Measurements from ENCODE around the gene EML1. TPM values are rescaled to one million over a fixed set of nuclear protein-coding genes. Genes with fewer than 3 reads are reported as not detected.

Gene EML1
- total RNA-seq, 4 donors from 2014 or later = 12.5 to 19.1 (median 16.6) TPM

DNA sequence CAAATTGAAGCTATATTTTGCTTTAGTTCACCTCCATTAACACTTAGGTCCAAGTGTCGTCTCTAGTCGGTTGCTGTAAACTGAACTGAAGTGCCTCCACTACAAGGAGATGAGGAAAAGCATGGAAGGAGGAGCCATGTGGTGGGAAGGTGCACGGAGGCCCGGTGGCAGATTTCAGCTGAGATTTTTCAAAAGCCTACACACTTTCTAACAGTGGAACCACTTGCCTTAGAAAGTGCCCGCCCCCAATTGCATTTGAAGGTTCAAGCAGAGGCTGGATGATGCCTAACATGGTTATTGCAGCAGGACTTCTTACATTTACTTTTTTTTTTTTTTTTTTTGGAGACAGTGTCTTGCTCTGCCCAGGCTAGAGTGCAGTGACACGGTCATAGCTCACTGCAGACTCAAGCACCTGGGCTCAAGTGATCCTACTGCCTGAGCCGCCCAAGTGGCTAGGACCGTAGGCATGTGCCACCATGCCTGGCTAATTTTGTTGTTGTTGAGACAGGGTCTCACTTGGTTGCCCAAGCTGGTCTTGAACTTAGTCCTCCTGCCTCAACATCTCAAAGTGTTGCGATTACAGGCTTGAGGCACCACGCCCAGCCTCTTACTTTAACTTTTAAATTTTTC lies 27.6 kb downstream of the EML1 start:
- no peak overlapping the region for H3K4me3 ChIP-seq
- no peak for ATAC-seq
- H3K27ac ChIP-seq = no peak overlapping the region
- intact Hi-C loops (cut with DNase I; ENCODE audit: low total_unique reads) = no loop called here
- no peak for DNase-seq
- no peaks in the 10 kb centered on the region for H3K9me3 ChIP-seq
- no peaks in the 10 kb centered on the region for H3K27me3 ChIP-seq
- H3K4me1 ChIP-seq = peaks cover 5 to 14% of the 10 kb centered on the region in 2 donors
- TF ChIP-seq POLR2A (IDR thresholded peaks at IDR 0.05) = no peak
- TF ChIP-seq, protein P1, sequence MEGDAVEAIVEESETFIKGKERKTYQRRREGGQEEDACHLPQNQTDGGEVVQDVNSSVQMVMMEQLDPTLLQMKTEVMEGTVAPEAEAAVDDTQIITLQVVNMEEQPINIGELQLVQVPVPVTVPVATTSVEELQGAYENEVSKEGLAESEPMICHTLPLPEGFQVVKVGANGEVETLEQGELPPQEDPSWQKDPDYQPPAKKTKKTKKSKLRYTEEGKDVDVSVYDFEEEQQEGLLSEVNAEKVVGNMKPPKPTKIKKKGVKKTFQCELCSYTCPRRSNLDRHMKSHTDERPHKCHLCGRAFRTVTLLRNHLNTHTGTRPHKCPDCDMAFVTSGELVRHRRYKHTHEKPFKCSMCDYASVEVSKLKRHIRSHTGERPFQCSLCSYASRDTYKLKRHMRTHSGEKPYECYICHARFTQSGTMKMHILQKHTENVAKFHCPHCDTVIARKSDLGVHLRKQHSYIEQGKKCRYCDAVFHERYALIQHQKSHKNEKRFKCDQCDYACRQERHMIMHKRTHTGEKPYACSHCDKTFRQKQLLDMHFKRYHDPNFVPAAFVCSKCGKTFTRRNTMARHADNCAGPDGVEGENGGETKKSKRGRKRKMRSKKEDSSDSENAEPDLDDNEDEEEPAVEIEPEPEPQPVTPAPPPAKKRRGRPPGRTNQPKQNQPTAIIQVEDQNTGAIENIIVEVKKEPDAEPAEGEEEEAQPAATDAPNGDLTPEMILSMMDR (IDR thresholded peaks at IDR 0.05 in 4 of 5, conservative IDR thresholded peaks at IDR 0.05 in 1 of 5) = no peak
- H3K36me3 ChIP-seq = no peaks in the 10 kb centered on the region
- in situ Hi-C loops (cut with MboI; ENCODE audit: low sequenced_read_pairs in 4 of 4) = no loop called here

DNA sequence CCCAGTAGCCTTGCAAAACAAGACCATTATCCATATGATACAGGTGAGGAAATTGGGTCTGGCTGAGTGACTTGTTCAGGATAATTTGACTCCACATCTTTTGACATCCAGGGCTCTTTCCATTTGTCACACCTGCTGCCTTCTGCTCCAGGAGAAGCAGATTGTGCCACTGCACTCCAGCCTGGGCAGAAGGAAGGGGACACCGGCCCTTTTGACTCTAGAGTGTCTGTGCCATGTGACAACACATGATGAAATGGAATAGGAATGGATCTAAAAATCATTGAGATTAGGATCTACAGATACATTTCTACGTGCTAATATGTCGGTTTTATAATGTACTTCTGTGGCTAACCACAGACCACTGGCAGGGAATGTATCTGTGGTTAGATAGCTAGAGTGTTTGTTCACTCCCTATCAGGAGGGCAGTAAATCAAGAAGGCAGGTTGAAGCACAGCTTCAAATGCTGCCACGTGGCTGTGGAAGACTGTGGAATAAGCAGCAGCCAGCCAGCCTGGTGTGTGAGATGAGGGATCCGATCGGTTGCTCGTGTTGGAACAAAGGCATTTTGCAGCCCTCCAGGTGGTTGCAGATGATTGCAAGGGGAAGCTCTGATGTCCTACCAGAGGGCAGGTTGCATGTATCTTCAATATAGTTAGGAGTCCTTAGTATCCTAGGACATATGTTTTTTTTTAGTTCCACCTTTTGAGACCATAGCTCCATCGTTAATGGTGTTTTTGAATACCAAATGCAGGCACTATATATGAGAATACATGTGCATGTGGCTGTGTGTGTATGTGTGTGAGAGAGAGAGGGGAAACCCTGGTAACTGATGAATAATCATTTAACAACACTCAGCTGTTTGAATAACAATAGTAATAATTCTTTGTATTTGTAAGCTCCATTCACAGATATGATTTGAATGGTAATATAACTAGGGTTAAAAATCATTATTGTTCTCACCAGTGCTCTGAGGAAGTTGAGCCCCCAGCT lies 28.6 kb downstream of the EML1 start:
- Histone ChIP-seq H3K27ac (no peak overlapping the region), H3K4me3 (no peak overlapping the region), H3K27me3 (no peaks in the 10 kb centered on the region), H3K4me1 (peaks cover 5 to 14% of the 10 kb centered on the region in 2 donors), H3K9me3 (no peaks in the 10 kb centered on the region), H3K36me3 (no peaks in the 10 kb centered on the region)
- TF ChIP-seq POLR2A (IDR thresholded peaks at IDR 0.05) = no peak
- TF ChIP-seq, protein P1 (IDR thresholded peaks at IDR 0.05 in 4 of 5, conservative IDR thresholded peaks at IDR 0.05 in 1 of 5) = no peak
- intact Hi-C loops (cut with DNase I; ENCODE audit: low total_unique reads) (no loop called here), in situ Hi-C loops (cut with MboI; ENCODE audit: low sequenced_read_pairs in 4 of 4) (no loop called here)
- ATAC-seq (peak; percentile 24 to 45), DNase-seq (no peak)

DNA sequence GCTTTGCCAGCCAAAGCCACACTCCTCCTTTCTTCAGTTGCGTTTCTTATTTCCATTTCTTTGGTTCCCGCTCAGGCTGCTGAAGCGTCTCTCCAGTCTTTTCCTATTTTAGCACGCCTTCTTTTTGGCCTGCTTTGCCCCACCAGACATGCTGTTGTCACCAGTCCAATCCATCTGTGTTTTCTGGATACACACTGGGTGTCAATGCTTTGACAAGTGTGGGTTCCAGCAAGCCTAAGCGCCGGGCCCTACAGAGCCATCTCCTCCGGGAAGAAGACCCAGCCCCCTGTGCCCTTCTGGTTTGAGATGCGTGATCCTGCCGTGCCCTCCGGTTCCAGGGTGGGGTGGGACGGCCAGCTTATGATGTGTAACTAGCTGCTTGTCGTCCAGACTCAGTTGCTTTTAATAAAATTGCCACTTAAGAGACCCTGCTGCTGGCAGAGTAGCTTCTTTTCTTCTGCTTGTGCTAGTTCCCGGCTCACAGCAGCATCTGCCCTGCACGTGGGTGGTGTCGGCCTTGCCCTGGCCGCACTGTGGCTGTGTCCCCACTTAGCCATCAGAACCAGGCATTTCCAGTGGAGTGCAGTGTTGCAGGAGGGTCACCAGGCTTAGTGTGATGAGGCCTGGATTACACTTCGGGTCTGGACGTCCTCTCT lies 29.7 kb downstream of the EML1 start:
- TF ChIP-seq POLR2A (IDR thresholded peaks at IDR 0.05) = no peak
- TF ChIP-seq, protein P1 (IDR thresholded peaks at IDR 0.05 in 4 of 5, conservative IDR thresholded peaks at IDR 0.05 in 1 of 5) = no peak
- no peaks in the 10 kb centered on the region for H3K27me3 ChIP-seq
- intact Hi-C loops (cut with DNase I; ENCODE audit: low total_unique reads) = no loop called here
- peaks cover 5 to 14% of the 10 kb centered on the region in 2 donors for H3K4me1 ChIP-seq
- H3K36me3 ChIP-seq = no peaks in the 10 kb centered on the region
- DNase-seq (no peak), ATAC-seq (no peak)
- no peak overlapping the region for H3K27ac ChIP-seq
- in situ Hi-C loops (cut with MboI; ENCODE audit: low sequenced_read_pairs in 4 of 4) = no loop called here
- H3K9me3 ChIP-seq = no peaks in the 10 kb centered on the region
- H3K4me3 ChIP-seq = no peak overlapping the region

DNA sequence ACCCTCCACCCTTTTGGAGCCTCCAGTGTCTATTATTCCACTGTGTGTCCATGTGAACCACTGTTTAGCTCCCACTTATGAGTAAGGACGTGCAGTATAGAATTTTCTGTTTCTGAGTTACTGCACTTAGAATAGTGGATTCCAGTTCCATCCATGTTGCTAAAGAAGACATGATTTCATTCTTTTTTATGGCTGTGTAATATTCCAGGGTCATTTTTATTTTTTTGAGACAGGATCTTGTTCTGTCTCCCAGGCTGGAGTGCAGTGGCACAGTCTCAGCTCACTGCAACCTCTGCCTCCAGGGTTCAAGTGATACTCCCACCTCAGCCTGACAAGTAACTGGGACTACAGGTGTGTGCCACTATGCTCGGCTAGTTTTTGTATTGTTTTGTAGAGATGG lies 31.6 kb downstream of the EML1 start:
- Histone ChIP-seq H3K27me3 (no peaks in the 10 kb centered on the region), H3K27ac (no peak overlapping the region), H3K4me3 (no peak overlapping the region), H3K36me3 (no peaks in the 10 kb centered on the region), H3K9me3 (no peaks in the 10 kb centered on the region), H3K4me1 (peaks cover 5 to 14% of the 10 kb centered on the region in 2 donors)
- TF ChIP-seq POLR2A (IDR thresholded peaks at IDR 0.05) = no peak
- TF ChIP-seq, protein P1 (IDR thresholded peaks at IDR 0.05 in 4 of 5, conservative IDR thresholded peaks at IDR 0.05 in 1 of 5) = no peak
- intact Hi-C loops (cut with DNase I; ENCODE audit: low total_unique reads) (no loop called here), in situ Hi-C loops (cut with MboI; ENCODE audit: low sequenced_read_pairs in 4 of 4) (no loop called here)
- DNase-seq = no peak
- no peak for ATAC-seq

Measured in gastrocnemius medialis (tissue), 4 donors.